ENCODE results near the gene CMAS. TPM values are rescaled to one million over a fixed set of nuclear protein-coding genes. Genes with fewer than 3 reads are reported as not detected.
"Not testable (repeated sequence)": the region's sequence is repeated elsewhere in the genome, so short reads cannot be mapped to it uniquely, and the experiment has no call there.

Gene CMAS
- total RNA-seq, 1 donor from 2014 or later: 19.4 TPM

GRCh38 chr12:22048351-22049041 lies 2.5 kb downstream of the CMAS start:
- peak; percentile 39 for DNase-seq

GRCh38 chr12:22050078-22050477 lies 4.1 kb downstream of the CMAS start:
- DNase-seq: no peak

- no peak for DNase-seq
Measured at GRCh38 chr12:22051114-22051698, 5.2 kb downstream of the CMAS start.

DNA sequence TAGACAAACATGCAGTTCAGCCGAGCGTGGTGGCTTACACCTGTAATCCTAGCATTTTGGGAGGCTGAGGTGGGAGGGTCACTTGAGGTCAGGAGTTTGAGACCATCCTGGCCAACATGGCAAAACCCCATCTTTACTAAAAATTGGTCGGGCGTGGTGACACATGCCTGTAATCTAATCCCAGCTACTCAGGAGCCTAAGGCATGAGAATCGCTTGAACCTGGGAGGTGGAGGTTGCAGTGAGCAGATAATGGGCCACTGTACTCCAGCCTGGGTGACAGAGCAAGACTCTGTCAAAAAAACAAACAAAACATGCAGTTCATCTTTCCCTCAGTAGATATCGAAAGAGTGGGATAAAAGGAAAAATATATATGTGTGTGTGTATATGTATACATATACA lies 7.0 kb downstream of the CMAS start:
- DNase-seq: not testable (repeated sequence)

DNA sequence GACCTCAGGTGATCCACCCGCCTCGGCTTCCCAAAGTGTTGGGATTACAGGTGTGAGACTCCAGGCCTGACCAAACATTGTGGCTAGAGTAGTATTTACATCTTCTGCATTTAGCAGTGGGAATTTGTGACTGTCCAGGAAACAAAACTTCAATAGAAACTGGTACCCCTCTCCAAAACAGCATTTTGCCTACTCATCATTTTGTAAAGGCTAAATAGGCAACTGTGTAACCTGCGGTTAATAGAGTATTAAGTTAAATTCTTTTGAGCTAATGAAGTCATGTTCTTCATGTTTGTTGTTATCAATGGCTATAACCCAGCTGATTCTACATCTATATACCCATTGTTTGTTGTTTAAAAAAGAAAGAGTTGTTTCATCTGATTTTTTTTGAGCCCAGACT lies 8.1 kb downstream of the CMAS start:
- DNase-seq: no peak

DNA sequence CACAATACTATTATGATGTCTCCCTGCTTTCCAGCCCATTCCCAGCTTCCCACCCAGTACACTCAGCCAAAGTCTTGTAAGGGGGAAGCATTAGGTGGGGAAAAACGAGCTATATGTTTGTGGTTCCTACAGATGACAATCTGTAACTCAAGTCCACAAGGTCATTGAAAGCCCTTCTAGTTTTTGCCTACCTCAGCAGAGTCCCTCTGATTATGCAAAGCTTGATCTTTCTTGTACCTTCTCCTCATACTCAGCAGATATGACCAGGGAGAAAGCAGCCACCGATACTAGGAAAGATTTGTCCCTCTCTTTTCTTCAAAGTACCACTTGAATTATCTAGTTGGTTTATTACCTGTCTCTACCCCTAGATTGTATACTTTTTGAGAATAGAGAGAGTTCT lies 10.6 kb downstream of the CMAS start:
- DNase-seq: no peak

DNA sequence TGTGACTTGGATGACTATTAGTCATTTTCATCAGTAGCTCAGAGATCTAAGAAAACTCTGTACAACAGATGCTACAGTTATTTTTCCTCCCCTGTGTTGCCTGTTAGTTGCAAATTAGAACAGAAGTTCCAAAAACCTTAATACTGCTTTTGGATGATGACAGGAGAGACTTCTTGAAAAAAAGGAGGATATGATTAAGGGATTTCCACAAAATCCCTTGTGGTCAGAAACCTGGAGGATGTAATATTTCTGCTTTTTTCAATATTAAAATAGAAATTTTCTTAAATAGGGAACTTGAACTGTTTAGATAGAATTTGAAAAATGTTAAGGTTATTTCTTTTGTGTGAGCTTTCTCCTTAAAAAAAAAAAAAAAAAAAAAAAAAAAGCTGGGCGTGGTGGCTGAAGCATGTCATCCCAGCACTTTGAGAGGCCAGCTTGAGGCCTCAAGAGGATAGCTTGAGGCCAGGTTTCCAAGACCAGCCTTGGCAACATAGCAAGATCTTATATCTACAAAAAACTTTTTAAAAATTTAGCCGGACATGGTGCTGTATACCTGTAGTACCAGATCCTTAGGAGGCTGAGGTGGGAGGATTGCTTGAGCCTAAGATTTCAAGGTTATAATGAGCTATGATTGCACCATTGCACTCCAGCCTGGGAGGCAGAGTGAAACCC lies 14.1 kb downstream of the CMAS start:
- DNase-seq: no peak

- DNase-seq: no peak
Measured at GRCh38 chr12:22064968-22065367, 18.9 kb downstream of the CMAS start.

DNA sequence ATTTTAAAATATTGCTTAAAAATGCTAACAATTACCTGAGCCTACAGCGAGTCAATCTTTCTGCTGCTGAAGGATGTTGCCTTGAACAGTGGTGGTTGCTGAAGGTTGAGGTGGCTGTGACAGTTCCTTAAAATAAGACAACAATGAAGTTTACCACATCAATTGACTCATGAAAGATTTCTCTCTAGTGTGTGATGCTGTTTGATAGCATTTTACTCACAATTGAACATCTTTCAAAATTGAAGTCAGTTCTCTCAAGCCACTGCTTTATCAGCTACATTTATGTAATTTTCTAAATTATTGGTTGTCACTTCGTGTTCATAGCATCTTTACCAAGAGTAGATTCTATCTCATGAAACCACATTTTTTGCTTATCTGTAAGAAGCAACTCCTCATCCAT lies 20.3 kb downstream of the CMAS start:
- no peak for DNase-seq

GRCh38 chr12:22069851-22070250 lies 23.8 kb downstream of the CMAS start:
- DNase-seq: no peak

DNA sequence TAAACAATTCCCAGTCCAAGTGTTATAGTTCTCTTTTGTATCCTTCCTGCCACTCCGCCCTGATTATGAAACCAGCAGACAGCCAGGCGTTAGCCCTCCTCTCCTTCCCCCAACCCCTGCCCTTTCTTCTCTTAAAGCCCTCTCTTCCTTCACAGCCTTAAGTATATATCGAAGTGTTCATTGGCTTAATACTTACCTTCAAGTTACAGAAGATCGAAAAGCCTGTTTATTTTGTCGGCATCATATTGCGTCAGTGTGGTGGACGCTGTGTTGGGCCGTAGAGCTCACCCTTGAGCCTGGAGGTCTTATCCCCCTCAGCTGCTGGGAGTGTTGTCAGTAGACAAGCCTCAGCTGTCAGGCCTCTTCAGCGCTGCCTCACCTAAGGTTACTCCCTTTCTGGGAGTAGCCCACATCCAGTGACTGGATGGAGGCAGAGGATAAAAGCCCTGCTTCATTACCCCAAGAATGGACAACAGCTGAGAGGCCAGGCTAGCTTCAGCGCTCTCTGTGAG lies 36.2 kb downstream of the CMAS start:
- DNase-seq: no peak

DNA sequence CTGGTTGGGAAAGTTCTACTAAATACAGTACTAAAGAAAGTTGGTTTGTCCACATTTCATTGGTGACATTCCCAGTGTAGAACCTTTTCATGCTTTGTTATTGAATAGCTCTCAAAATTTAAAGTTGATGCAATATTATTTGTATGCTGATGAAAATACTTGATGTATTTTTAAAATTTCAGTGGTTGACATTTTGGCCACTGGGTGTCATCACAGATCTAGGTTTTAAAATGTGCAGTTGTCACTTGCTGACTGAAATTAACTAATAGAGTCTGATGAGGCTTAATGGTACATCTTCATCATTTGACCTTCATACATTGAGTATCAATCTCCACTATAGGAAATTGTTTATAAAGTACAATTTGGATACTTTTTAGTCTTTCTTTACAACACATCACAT lies 37.1 kb downstream of the CMAS start:
- DNase-seq: peak; percentile 54

GRCh38 chr12:22084852-22085251 lies 38.8 kb downstream of the CMAS start:
- DNase-seq: no peak

DNA sequence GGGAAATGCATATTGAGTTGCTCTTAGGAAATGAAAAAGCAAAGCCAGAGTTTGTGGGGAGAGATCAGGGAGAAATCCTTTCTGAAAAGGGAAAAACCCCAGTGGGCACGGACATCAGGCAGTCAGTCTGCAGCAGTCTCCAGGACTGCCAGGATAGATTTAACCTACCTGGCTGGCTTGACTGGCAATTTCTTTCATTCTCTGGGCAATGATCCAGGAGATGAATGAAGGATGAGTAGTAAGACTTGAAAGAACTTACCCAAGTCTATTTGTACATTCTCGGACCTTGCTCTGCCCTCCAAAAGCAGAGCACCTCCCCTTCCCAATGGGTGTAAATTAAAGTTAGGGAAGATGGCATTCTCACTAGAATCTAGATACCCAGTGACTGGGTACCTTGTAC lies 42.9 kb downstream of the CMAS start:
- DNase-seq: no peak

DNA sequence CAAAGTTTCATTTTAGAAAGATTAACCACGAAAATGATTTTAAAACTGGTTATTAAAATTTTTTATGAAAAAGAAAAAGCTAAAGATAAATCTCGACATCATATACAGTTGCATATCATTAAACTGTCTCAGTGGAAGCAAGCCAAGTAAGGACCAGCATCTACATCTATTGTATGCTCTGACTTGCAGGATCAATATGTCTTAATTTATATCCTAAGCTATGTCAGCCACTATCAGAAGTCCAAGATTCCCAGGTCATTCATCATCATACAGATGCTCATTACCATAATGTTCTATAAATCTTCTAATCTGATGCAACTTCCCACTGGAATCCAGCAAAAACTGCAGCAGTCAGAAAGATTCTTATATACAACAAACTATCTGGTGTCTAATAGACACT lies 43.5 kb downstream of the CMAS start:
- DNase-seq: no peak

DNA sequence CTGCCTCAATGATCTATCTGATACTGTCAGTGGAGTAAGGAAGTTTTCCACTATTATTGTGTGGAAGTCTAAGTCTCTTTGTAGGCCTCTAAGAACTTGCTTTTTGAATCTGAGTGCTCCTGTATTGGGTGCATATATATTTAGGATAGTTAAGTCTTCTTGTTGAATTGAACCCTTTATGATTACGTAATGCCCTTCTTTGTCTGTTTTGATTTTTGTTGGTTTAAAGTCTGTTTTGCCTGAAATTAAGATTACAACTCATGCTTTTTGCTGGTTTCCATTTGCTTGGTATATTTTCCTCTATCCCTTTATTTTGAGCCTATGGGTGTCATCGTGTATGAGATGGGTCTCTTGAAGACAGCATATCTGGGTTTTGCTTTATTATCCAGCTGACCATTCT lies 53.0 kb downstream of the CMAS start:
- not testable (repeated sequence) for DNase-seq

- DNase-seq: peak; percentile 63
Measured at GRCh38 chr12:22100958-22101748, 55.1 kb downstream of the CMAS start.

DNA sequence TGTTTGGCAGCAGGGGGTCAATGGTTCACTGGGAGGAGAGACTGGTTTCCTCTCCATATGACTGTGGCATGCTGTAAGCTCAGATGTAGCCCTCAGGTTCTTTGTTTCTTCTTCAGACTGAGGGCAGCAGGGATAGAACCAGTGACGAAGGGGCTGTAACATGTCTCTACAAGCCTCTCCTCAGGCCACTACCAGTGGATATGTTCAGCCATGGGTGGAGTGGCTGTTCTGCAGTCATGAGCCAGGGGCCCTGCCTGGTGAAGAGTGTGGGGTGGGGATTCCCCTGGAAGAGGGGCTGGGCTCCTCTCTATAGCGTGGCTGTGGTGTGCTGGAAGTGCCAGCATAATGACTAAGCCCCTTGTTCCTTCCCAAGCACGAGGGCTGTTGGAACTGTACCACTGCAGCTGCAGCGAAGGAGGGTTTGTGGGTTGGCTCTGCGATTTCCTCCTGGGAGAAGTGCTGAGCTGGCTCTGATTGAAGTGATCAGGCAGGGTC lies 55.8 kb downstream of the CMAS start:
- DNase-seq: peak; percentile 61

DNA sequence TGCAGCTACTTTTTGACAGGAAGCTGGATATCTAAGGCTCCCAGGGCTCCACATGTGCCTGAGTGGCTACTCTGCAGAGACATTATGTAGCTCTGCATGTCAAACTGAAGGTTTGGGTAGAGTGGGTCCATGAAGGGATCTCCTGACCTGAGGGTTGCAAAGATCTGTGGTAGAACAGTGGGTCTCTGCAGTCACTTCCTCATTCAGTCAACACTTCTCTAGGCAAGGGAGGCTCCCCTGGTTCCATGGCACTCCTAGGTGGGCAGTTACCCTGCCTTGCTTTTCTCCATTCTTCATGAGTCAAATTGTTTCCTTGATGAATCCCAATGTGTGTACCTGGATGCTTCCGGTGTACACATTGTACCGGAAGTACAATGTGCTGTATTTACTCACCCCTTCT lies 57.4 kb downstream of the CMAS start:
- no peak for DNase-seq

DNA sequence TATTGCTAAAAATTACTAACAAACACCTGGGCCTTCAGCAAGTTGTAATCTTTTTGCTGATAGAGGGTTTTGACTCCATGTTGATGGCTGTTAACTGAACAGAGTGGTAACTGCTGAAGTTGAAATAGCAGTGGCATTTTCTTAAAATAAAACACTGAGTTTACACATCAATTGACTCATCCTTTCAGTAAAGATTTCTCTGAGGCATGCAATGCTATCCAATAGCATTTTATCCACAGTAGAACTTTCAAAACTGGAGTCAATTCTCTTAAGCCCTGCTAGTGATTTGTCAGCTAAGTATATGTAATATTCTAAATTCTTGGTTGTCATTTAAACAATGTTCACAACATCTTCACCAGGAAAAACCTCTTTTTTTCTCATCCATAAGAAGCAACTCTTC lies 59.5 kb downstream of the CMAS start:
- DNase-seq: no peak

- no peak for DNase-seq
Measured at GRCh38 chr12:22110176-22110575, 64.2 kb downstream of the CMAS start.
